ENCODE data around the gene HOXD4. TPM values are rescaled to one million over a fixed set of nuclear protein-coding genes. Genes with fewer than 3 reads are reported as not detected.

Gene HOXD4
- total and polyA plus RNA-seq, 10 of the 15 experiments (the other 5 are each of a cell fraction or from before 2014, with no cell fraction given), result 0.07 TPM; not detected in 9

DNA sequence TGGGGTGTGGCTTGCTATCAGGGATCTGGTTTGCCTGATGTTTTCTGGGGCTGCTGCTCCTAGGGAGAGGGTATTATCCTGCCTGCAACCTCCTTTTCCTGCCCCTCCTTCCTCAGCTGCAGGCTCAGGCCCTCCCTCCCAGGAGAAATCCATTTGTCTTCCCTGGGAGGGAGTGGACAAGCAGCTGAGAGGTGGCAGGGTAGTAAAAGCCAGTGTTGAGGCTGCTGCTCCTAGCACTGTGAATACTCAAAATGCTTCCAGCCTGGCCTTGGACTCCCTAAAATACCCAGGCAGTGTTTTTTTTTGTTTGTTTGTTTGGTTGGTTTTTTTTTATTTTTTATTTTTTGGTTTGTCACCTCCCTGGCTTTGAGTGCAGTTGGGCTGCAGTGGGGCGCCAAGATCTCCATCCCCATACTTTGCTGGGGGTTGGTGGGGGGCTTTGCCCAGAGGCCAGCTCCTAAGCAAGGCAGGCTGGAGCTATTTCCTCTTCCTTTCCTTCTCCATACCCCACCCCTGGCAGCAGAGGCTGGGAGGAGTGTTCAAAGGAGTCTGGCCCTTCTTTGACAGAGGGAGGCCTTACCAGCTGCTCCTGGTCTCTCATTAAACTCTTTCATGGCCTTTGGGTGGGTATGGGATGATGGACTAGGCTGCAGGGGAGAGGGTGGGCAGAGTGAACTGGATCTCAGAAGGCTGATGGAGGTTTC is 19.4 kb downstream of the HOXD4 start:
- no peaks in the 10 kb centered on the region; a peak in 1 of 4 replicates for H3K36me3 ChIP-seq (ENCODE audit: control insufficient read depth in 2 of 2, insufficient read depth in 2 of 2, low read length in 1 of 2)
- CTCF ChIA-PET, result no interaction called here
- BruUV-seq (replicated peaks), result no TSS peak
- no peaks in the 10 kb centered on the region for H4K20me1 ChIP-seq (ENCODE audit: control insufficient read depth, insufficient read depth)
- FAIRE-seq (no peak), DNase-seq (ENCODE audit: low read depth, low spot score) (no peak), ATAC-seq (no peak)
- no peaks in the 10 kb centered on the region for H3K4me1 ChIP-seq (ENCODE audit: control insufficient read depth, insufficient read depth, low read length)
- peaks cover 1 to 26% of the 10 kb centered on the region in 2 experiments for H3K27me3 ChIP-seq (replicated peaks in 1 of 2; ENCODE audit: control insufficient read depth in 2 of 2, insufficient read depth in 2 of 2, low read length in 1 of 2)
- no peak overlapping the region for H3K9ac ChIP-seq (ENCODE audit: control insufficient read depth, insufficient read depth, low read length)
- SMC1A ChIA-PET (ENCODE audit: uncharacterized antibody, unreplicated experiment), result no interaction called here
- no peaks in the 10 kb centered on the region for H3K79me2 ChIP-seq (ENCODE audit: control insufficient read depth, insufficient read depth, low read length)
- H3K4me2 ChIP-seq (ENCODE audit: control insufficient read depth, insufficient read depth), result no peak overlapping the region
- no peaks in the 10 kb centered on the region; the same call in 2 of the 3 replicates for H3K9me3 ChIP-seq (replicated peaks; ENCODE audit: control insufficient read depth, insufficient read depth, low read length)
- WGBS (ENCODE audit: insufficient coverage, insufficient replicate concordance, low lambda C conversion rate, missing lambda C conversion rate), result 46% methylated on average over 1 of the region's 1 CpG
- intact Hi-C loops (cut with micrococcal nuclease; ENCODE audit: unreplicated experiment), result no loop called here
- in situ Hi-C loops (cut with MboI), result no loop called here
- H3K4me3 ChIP-seq, result no peak overlapping the region
- RAD21 ChIA-PET (ENCODE audit: unreplicated experiment), result no interaction called here
- H3K27ac ChIP-seq (ENCODE audit: control insufficient read depth, insufficient read depth), result no peak overlapping the region
- POLR2A ChIA-PET, result no interaction called here
- no peak overlapping the region for H2AFZ ChIP-seq (ENCODE audit: control insufficient read depth, low read depth, low read length)
- TF ChIP-seq NBN (IDR thresholded peaks at IDR 0.05), result no peak
- no peak for TF ChIP-seq ESRRA (IDR thresholded peaks at IDR 0.05; ENCODE audit: low read length)
- TF ChIP-seq POLR2A (IDR thresholded peaks at IDR 0.05; ENCODE audit: low read depth, low read length), result no peak
- no peak for TF ChIP-seq SPI1 (IDR thresholded peaks at IDR 0.05; ENCODE audit: borderline replicate concordance, insufficient read depth, low read depth, low read length)
- TF ChIP-seq, protein P1, sequence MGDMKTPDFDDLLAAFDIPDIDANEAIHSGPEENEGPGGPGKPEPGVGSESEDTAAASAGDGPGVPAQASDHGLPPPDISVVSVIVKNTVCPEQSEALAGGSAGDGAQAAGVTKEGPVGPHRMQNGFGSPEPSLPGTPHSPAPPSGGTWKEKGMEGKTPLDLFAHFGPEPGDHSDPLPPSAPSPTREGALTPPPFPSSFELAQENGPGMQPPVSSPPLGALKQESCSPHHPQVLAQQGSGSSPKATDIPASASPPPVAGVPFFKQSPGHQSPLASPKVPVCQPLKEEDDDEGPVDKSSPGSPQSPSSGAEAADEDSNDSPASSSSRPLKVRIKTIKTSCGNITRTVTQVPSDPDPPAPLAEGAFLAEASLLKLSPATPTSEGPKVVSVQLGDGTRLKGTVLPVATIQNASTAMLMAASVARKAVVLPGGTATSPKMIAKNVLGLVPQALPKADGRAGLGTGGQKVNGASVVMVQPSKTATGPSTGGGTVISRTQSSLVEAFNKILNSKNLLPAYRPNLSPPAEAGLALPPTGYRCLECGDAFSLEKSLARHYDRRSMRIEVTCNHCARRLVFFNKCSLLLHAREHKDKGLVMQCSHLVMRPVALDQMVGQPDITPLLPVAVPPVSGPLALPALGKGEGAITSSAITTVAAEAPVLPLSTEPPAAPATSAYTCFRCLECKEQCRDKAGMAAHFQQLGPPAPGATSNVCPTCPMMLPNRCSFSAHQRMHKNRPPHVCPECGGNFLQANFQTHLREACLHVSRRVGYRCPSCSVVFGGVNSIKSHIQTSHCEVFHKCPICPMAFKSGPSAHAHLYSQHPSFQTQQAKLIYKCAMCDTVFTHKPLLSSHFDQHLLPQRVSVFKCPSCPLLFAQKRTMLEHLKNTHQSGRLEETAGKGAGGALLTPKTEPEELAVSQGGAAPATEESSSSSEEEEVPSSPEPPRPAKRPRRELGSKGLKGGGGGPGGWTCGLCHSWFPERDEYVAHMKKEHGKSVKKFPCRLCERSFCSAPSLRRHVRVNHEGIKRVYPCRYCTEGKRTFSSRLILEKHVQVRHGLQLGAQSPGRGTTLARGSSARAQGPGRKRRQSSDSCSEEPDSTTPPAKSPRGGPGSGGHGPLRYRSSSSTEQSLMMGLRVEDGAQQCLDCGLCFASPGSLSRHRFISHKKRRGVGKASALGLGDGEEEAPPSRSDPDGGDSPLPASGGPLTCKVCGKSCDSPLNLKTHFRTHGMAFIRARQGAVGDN (IDR thresholded peaks at IDR 0.05), result no peak
- no peak for TF ChIP-seq MTA2 (IDR thresholded peaks at IDR 0.05; ENCODE audit: low read depth)
- TF ChIP-seq, protein P2, sequence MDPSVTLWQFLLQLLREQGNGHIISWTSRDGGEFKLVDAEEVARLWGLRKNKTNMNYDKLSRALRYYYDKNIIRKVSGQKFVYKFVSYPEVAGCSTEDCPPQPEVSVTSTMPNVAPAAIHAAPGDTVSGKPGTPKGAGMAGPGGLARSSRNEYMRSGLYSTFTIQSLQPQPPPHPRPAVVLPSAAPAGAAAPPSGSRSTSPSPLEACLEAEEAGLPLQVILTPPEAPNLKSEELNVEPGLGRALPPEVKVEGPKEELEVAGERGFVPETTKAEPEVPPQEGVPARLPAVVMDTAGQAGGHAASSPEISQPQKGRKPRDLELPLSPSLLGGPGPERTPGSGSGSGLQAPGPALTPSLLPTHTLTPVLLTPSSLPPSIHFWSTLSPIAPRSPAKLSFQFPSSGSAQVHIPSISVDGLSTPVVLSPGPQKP (IDR thresholded peaks at IDR 0.05; ENCODE audit: low read depth, low read length), result no peak
- TF ChIP-seq, protein P3, sequence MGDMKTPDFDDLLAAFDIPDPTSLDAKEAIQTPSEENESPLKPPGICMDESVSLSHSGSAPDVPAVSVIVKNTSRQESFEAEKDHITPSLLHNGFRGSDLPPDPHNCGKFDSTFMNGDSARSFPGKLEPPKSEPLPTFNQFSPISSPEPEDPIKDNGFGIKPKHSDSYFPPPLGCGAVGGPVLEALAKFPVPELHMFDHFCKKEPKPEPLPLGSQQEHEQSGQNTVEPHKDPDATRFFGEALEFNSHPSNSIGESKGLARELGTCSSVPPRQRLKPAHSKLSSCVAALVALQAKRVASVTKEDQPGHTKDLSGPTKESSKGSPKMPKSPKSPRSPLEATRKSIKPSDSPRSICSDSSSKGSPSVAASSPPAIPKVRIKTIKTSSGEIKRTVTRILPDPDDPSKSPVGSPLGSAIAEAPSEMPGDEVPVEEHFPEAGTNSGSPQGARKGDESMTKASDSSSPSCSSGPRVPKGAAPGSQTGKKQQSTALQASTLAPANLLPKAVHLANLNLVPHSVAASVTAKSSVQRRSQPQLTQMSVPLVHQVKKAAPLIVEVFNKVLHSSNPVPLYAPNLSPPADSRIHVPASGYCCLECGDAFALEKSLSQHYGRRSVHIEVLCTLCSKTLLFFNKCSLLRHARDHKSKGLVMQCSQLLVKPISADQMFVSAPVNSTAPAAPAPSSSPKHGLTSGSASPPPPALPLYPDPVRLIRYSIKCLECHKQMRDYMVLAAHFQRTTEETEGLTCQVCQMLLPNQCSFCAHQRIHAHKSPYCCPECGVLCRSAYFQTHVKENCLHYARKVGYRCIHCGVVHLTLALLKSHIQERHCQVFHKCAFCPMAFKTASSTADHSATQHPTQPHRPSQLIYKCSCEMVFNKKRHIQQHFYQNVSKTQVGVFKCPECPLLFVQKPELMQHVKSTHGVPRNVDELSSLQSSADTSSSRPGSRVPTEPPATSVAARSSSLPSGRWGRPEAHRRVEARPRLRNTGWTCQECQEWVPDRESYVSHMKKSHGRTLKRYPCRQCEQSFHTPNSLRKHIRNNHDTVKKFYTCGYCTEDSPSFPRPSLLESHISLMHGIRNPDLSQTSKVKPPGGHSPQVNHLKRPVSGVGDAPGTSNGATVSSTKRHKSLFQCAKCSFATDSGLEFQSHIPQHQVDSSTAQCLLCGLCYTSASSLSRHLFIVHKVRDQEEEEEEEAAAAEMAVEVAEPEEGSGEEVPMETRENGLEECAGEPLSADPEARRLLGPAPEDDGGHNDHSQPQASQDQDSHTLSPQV (IDR thresholded peaks at IDR 0.05), result no peak
- TF ChIP-seq ZNF622 (IDR thresholded peaks at IDR 0.05), result no peak
- TF ChIP-seq, protein P4, sequence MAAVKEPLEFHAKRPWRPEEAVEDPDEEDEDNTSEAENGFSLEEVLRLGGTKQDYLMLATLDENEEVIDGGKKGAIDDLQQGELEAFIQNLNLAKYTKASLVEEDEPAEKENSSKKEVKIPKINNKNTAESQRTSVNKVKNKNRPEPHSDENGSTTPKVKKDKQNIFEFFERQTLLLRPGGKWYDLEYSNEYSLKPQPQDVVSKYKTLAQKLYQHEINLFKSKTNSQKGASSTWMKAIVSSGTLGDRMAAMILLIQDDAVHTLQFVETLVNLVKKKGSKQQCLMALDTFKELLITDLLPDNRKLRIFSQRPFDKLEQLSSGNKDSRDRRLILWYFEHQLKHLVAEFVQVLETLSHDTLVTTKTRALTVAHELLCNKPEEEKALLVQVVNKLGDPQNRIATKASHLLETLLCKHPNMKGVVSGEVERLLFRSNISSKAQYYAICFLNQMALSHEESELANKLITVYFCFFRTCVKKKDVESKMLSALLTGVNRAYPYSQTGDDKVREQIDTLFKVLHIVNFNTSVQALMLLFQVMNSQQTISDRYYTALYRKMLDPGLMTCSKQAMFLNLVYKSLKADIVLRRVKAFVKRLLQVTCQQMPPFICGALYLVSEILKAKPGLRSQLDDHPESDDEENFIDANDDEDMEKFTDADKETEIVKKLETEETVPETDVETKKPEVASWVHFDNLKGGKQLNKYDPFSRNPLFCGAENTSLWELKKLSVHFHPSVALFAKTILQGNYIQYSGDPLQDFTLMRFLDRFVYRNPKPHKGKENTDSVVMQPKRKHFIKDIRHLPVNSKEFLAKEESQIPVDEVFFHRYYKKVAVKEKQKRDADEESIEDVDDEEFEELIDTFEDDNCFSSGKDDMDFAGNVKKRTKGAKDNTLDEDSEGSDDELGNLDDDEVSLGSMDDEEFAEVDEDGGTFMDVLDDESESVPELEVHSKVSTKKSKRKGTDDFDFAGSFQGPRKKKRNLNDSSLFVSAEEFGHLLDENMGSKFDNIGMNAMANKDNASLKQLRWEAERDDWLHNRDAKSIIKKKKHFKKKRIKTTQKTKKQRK (IDR thresholded peaks at IDR 0.05; ENCODE audit: low read depth, low read length), result no peak
- TF ChIP-seq HDAC6 (IDR thresholded peaks at IDR 0.05; ENCODE audit: unreplicated experiment), result no peak
- TF ChIP-seq SUZ12 (IDR thresholded peaks at IDR 0.05; ENCODE audit: unreplicated experiment), result no peak
